GM19351 (cell line): ENCODE measurements around the gene POLL.
A peak's percentile ranks its signal among the peaks of the same experiment; 100 is the strongest.
"Not testable (repeated sequence)": the region's sequence is repeated elsewhere in the genome, so short reads cannot be mapped to it uniquely, and the experiment has no call there.

Experiments used
- ATAC-seq: cut with Tn5 transposase; IDR thresholded peaks from one replicate; pipeline ENCODE4 v1.9.1; 2021; ENCODE audit warnings: mild to moderate bottlenecking, moderate library complexity; ENCODE audit not compliant: unreplicated experiment

Gene POLL

GRCh38 chr10:101587725-101588653, at the start of gene POLL, which contains the start of gene DPCD:
Gene POLL, minus strand, starts transcription at chr10:101588257. Its CDS starts 897 bp downstream, at chr10:101587360.
Gene DPCD, plus strand, starts transcription at chr10:101588321. Its CDS starts 16 bp downstream, at chr10:101588337.
- ATAC-seq: peak; percentile 98

GRCh38 chr10:101633510-101633909, 45.5 kb upstream of the POLL start:
- not testable (repeated sequence) for ATAC-seq

GRCh38 chr10:101631821-101632475, 43.9 kb upstream of the POLL start:
- ATAC-seq: no peak

GRCh38 chr10:101630633-101630920, 42.5 kb upstream of the POLL start:
- ATAC-seq: no peak

GRCh38 chr10:101629837-101630632, 42.0 kb upstream of the POLL start:
- ATAC-seq: no peak

GRCh38 chr10:101625821-101626412, 37.9 kb upstream of the POLL start:
- ATAC-seq: no peak

GRCh38 chr10:101624526-101625102, 36.6 kb upstream of the POLL start:
- ATAC-seq: no peak

- no peak for ATAC-seq
Observed at GRCh38 chr10:101623528-101623927, 35.5 kb upstream of the POLL start.

- no peak for ATAC-seq
Observed at GRCh38 chr10:101619983-101620382, 31.9 kb upstream of the POLL start.

- no peak for ATAC-seq
Observed at GRCh38 chr10:101618871-101619270, 30.8 kb upstream of the POLL start.

GRCh38 chr10:101617824-101618568, 29.9 kb upstream of the POLL start:
- ATAC-seq: peak; percentile 20

- ATAC-seq: peak; percentile 56
Observed at GRCh38 chr10:101617102-101617823, 29.2 kb upstream of the POLL start.

GRCh38 chr10:101616415-101617101, 28.5 kb upstream of the POLL start:
- no peak for ATAC-seq

GRCh38 chr10:101615525-101616116, 27.6 kb upstream of the POLL start:
- no peak for ATAC-seq

- ATAC-seq: no peak
Observed at GRCh38 chr10:101614663-101615524, 26.8 kb upstream of the POLL start.

GRCh38 chr10:101613646-101614045, 25.6 kb upstream of the POLL start:
- no peak for ATAC-seq

GRCh38 chr10:101612872-101613271, 24.8 kb upstream of the POLL start:
- ATAC-seq: no peak
